Endothelial cell of hepatic sinusoid (primary cell): ENCODE measurements around the gene ARHGAP21.

ENCODE experiments used
- in situ Hi-C: cut with HindIII; loops from 2 replicates; pipeline ENCODE4 v1.10.0; 2017; ENCODE audit warnings: low sequenced_read_pairs

ARHGAP21 gene

GRCh38 chr10:24723386-24723787, 300 bp downstream of the ARHGAP21 start:
- in situ Hi-C loops: no loop called here

GRCh38 chr10:24722676-24723385, 856 bp downstream of the ARHGAP21 start:
- in situ Hi-C loops: no loop called here

- in situ Hi-C loops: no loop called here
Observed at GRCh38 chr10:24722131-24722675, 1.5 kb downstream of the ARHGAP21 start.

DNA sequence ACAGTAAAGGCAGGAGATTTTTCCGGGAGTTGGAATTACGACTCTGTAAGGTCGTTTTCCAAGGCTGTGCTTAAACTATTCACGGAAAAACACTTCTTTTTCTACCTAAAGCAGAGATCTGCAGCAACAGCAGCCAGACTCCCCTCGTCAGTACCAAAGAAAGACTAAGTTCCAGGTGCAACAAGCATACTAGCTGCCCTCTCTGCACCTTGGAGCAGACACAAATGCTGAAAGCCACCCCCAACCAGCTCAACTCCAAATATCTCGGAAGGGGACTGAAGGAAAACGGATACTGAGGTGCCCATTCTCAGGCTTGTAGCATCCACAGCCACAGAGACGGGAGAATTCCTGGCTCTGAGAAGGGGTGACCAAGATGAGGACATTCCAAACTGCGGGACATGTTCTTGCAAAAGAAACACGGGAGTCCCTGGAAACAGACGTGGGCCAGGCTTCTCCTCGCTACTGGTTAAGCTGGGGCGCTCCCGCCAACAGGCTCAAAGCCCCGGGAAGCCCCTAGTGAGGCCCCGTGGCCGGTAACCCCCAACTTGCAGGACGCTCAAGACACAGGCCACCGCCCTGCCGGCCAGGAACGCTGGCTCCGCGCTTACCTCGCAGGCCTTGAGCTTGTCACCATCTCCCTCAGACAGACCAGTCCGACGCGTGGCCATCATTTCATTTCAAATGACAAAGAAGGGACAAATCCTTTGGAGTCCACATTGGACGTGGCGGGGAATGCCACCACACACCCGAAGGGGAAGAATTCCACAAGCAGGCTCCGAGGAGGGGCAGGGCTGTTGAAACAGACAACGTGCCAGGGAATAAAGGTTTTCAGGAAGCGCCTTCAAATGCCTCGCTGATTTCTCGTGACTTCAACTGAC, 2.2 kb downstream of the ARHGAP21 start:
- in situ Hi-C loops: no loop called here

DNA sequence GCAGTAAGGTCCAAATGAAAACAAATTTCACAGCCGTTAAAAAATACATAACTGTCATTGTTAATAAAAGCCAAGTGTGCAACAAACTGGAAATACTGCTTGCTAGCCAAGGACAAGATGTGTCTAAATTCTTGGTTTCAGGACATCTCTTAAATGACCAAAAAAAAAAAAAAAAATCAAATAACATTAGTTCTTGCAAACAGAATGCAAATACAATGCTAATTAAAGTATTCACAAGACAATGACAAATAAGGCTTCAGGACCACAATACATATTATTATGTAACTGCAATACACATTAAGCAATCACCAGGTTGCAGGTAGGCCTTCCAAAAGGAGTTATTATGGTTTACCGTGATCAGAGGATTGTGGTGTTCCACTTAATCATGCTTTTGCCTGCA, 3.6 kb downstream of the ARHGAP21 start:
- in situ Hi-C loops: no loop called here

- in situ Hi-C loops: no loop called here
Observed at GRCh38 chr10:24718031-24718855, 5.4 kb downstream of the ARHGAP21 start.

DNA sequence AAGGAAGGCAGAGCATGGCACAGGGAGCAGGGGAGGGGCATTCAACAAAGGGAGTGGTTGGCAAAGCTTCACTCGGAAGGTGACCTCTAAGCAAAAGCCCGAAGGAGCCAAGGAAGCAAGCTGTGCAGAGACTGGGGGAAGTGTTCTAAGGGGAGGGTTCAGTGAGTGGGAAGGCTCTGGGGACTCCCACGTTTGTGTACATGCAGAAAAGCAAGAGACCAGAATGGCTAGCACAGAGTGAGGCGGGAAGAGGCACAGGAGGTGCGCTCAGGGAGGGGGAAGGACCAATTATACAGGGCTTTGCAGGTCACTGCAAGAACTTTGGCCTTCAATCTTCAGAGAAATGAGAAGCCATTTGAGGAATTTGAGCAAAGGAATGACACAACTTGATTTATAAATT, 7.4 kb downstream of the ARHGAP21 start:
- in situ Hi-C loops: no loop called here

- in situ Hi-C loops: no loop called here
Observed at GRCh38 chr10:24715246-24715769, 8.4 kb downstream of the ARHGAP21 start.

DNA sequence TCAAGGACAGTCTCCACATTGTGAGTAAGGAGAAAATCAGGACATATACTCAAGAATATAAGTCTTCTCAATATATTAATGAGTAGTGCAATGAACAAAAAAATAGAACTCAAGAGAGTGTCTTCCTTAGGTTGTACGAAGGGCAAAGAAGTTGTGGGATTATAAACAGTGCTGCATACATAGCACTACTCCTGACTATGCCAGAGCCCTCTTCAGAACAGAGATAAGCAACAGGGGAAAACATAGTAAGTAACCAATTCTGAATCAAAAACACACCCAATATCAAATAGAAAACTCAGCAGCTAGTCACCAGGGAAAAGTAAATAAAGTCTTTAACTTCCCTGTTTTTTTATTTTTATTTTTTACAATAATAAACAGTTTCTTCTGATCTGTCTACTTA, 10.6 kb downstream of the ARHGAP21 start:
- in situ Hi-C loops: no loop called here

- in situ Hi-C loops: no loop called here
Observed at GRCh38 chr10:24711465-24711864, 12.2 kb downstream of the ARHGAP21 start.

DNA sequence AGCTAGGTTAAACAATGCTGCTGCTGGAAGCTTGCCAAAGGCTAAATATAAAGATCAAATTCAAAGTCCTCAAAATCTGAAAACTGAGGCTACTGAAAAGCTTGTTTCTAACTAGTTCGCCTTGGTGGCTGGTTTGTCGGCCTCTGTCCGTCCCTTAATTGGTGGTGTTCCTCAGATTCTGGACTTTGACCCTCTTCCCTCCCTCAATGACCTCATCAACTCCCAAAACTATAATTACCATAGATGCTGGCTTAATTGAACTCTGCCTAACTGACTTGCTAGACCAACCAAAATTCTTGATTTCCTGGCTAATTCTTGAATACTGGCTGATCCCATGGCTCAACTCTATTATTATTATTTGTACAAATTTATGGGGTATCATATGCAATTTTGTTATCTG, 15.6 kb downstream of the ARHGAP21 start:
- in situ Hi-C loops: no loop called here

DNA sequence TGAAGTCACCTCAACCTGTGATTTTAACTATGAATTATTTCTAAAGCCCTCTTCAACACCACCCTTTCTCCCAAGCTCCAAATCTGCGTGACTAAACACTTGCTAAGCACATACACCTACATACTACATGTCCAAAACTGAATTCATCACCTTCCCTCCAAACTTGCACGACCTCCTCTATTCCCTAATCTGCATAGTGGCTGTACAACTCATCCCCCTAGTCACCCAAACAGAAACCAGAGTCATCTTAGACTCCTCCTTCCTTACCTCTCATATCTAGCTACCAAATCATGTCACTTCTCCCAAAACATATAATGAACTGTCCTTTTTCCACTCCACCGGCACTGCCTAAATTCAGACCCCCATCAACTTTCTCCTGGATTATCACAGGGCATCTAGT, 16.2 kb downstream of the ARHGAP21 start:
- in situ Hi-C loops: no loop called here

DNA sequence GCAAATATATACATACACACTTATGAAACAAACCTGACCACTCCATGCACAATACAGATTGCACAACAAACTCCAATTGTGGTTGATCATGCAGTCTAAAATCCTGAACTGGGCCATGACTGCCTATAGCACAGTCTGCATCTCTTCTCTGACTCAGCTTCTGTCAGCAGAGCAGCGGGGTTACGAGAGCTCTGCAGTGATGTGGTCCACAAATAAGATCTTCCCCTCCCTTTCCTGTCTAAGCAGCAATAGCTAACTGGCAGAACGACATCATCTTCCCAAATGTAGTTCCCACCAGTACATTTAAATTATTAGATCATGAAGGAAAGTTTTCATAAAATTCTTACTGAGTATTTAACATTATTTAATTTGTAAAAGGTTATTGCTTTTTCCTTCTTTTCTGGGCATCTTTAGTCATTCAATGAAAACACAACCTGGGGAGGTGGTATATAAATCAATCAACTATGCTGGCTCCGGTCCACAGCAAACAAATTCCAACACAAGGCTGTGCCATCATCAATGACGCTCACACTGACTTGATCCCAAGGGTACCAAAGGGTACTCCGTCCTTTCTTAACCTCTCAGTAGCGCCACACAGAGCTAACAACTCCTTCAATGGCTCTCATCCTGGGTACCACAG, 17.1 kb downstream of the ARHGAP21 start:
- in situ Hi-C loops: no loop called here

GRCh38 chr10:24703700-24704099, 20.0 kb downstream of the ARHGAP21 start:
- in situ Hi-C loops: no loop called here

DNA sequence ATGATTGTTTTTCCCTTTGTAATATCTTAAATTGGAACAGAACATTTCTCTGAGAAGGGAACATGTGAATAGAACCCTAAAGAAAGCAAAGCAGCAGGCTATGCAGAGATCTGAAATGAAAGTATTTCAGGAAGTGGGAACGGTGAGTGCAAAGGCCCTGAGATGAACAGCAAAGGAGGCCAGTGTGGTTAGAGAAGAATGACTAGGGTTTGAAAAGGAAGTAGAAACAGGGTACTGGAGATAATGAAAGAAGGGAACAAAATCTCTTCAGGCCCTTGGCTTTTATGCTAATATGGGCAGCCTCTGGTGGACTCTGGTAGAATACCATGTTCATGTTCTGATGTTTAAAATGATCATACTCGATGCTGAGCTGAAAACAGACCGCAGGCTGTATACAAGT, 22.2 kb downstream of the ARHGAP21 start:
- in situ Hi-C loops: no loop called here

DNA sequence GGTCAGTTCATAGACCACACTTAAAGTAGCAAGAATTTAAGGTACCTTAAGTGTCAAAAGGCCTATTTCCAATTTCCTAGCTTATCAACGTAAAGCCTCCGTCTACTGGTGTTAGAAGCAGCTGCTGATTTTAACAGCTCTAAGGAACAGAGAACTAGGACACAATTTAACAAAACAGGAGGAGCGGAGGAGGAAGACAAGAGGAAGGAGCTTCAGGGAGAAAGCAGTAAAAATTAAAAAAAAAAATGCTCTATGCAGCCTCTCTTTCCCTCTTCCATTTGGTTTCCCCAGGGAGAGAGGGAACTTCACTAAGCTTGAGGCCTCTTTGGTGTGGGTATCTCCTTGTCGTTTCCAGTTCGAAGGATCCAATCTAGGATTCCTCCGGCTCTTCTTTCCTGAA, 22.7 kb downstream of the ARHGAP21 start:
- in situ Hi-C loops: no loop called here

DNA sequence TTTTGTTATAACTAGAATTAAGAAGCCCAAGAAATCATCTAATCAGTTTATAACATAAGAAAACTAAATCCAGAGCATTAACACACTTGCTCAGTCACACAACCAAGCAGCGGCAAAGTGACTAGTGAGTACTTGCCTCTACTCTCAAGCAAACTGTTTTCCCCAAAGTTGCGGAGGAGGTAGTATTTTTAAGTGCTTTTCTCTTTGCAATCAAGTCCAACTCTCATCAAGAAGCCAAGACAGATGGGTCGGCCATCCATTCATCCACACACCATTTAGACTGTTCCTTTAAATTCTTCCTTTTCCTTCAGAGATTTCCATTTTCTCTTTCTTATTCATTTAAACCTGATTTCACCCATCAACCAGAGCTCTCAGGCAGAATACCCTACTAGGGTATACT, 25.4 kb downstream of the ARHGAP21 start:
- in situ Hi-C loops: no loop called here

DNA sequence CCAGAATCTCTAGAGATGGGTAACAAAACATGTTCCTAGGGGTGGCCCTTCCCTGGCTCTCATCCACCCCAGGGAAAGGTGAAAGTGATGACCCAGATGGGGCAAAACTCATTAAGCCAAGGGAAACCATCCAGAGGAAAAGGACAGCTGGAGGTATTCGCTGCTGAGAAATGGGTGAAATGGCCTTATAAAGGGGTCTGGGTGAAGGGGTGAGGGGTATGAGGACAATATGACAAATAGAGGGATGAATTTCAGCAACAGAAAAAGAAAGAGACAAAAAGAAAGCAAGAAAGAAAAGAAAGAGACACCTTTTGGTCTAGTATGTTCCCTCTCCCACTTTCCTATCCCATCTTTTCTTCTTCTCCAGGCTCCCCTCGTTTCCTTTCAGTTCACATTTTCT, 26.6 kb downstream of the ARHGAP21 start:
- in situ Hi-C loops: no loop called here

DNA sequence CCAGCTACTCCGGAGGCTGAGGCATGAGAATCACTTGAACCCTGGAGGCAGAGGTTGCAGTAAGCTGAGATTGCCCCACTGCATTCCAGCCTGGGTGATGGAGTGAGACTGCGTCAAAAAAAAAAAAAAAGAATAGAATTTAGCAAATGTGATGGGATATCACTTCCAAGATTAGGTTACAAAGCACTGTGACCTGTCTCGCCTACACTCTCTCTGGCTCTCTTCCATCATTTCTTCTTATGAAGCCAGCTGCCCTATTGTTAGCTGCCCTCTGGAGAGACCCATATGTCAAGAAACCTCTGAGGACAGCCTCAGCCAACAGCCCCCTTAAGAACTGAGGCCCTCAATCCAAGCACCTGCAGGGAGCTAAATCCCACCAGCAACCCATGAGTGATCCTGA, 28.2 kb downstream of the ARHGAP21 start:
- in situ Hi-C loops: no loop called here

- in situ Hi-C loops: no loop called here
Observed at GRCh38 chr10:24694086-24694485, 29.6 kb downstream of the ARHGAP21 start.
